A673 (cell line): ENCODE results near the gene ZMYM4. TPM values are rescaled to one million over a fixed set of nuclear protein-coding genes. Genes with fewer than 3 reads are reported as not detected.

Experiments
- BruUV-seq: library from RNA; stranded (reverse); fragments of 400-500 nt; replicated peaks from 2 replicates; lab custom pipeline; 2021; lab: Mats Ljungman, UMichigan
- CTCF ChIA-PET: fragments of 300-600 bp; sonication (Branson Sonifier 250); formaldehyde crosslinking; loops from one replicate; lab custom pipeline; 2022; ENCODE audit warnings: antibody characterized with exemption; lab: Charles Lee
- POLR2A ChIA-PET: fragments of 300-600 bp; sonication (Branson Sonifier 250); formaldehyde crosslinking; loops from one replicate; lab custom pipeline; 2022; ENCODE audit warnings: antibody characterized with exemption; ENCODE audit not compliant: low non-redundant PET; lab: Charles Lee
- DNase-seq: peaks from one replicate; pipeline ENCODE4 v3.0.0-alpha.2; 2015; ENCODE audit warnings: low spot score
- H3K27ac ChIP-seq: fragments of 200-600 bp; sonication (generic); 2 replicates; pipeline ENCODE4 v1.5.1; 2016; ENCODE audit warnings: mixed run types, low read depth, mild to moderate bottlenecking, mixed read lengths, antibody characterized with exemption, low read length; ENCODE audit not compliant: poor library complexity, severe bottlenecking
- H3K27me3 ChIP-seq: fragments of 200-600 bp; sonication (generic); replicated peaks from 2 replicates; pipeline ENCODE4 v1.6.1; 2017; ENCODE audit warnings: mixed run types, low read depth, mild to moderate bottlenecking, mixed read lengths, antibody characterized with exemption, low read length; ENCODE audit not compliant: insufficient read depth, poor library complexity
- H3K36me3 ChIP-seq: fragments of 200-600 bp; sonication (generic); 2 replicates; pipeline ENCODE4 v1.6.1; 2016; ENCODE audit warnings: mixed run types, mild to moderate bottlenecking, mixed read lengths, antibody characterized with exemption, low read length; ENCODE audit not compliant: insufficient read depth, poor library complexity, severe bottlenecking
- H3K4me1 ChIP-seq: fragments of 200-600 bp; sonication (generic); 2 replicates; pipeline ENCODE4 v1.6.1; 2017; ENCODE audit warnings: mixed run types, mild to moderate bottlenecking, mixed read lengths, antibody characterized with exemption, low read length; ENCODE audit not compliant: insufficient read depth, poor library complexity, severe bottlenecking
- H3K4me3 ChIP-seq: fragments of 200-600 bp; sonication (generic); 2 replicates; pipeline ENCODE4 v1.5.1; 2016; ENCODE audit warnings: low read depth, mixed run types, mild to moderate bottlenecking, mixed read lengths, low read length; ENCODE audit not compliant: poor library complexity, severe bottlenecking
- H3K9me3 ChIP-seq: fragments of 200-600 bp; sonication (generic); 2 replicates; pipeline ENCODE4 v1.6.1; 2016; ENCODE audit warnings: mixed run types, low read depth, mild to moderate bottlenecking, mixed read lengths, antibody characterized with exemption, low read length; ENCODE audit not compliant: poor library complexity, severe bottlenecking
- CTCF ChIP-seq: fragments of 300-800, 200-600 bp; sonication (generic); conservative IDR thresholded peaks from 2 replicates; pipeline ENCODE4 v1.5.1; 2017; ENCODE audit warnings: low read depth, mild to moderate bottlenecking, antibody characterized with exemption, low read length, moderate library complexity, mixed read lengths
- EZH2 ChIP-seq: fragments of 200-600 bp; sonication (generic); IDR thresholded peaks from 2 replicates; pipeline ENCODE4 v1.6.1; 2017; ENCODE audit warnings: borderline replicate concordance, low read depth, mild to moderate bottlenecking, mixed read lengths, antibody characterized with exemption, low read length; ENCODE audit not compliant: poor library complexity, severe bottlenecking
- intact Hi-C: fragments of 100-400 bp; cut with micrococcal nuclease; formaldehyde crosslinking; loops from one replicate; pipeline ENCODE4 v1.10.0; 2022; ENCODE audit not compliant: unreplicated experiment
- total RNA-seq: library from RNA; stranded (reverse); gene quantifications from 2 replicates; pipeline ENCODE4 v1.2.3, GENCODE V29; 2021

The ZMYM4 gene
- total RNA-seq, 1 experiment from 2014 or later = 83.5 TPM

- Histone ChIP-seq H3K27ac (no peak overlapping the region), H3K36me3 (peaks cover 47% of the 10 kb centered on the region), H3K9me3 (no peaks in the 10 kb centered on the region), H3K27me3 (no peaks in the 10 kb centered on the region), H3K4me3 (no peak overlapping the region), H3K4me1 (no peaks in the 10 kb centered on the region)
- intact Hi-C loops = no loop called here
- CTCF ChIA-PET = no interaction called here
- POLR2A ChIA-PET = no interaction called here
- TF ChIP-seq EZH2 (no peak), CTCF (no peak)
- no TSS peak for BruUV-seq
- no peak for DNase-seq
Observed at GRCh38 chr1:35386290-35386689, 117.8 kb downstream of the ZMYM4 start.

GRCh38 chr1:35386959-35387358, 118.5 kb downstream of the ZMYM4 start:
- TF ChIP-seq EZH2 (no peak), CTCF (no peak)
- CTCF ChIA-PET = no interaction called here
- Histone ChIP-seq H3K4me1 (no peaks in the 10 kb centered on the region), H3K36me3 (peaks cover 47% of the 10 kb centered on the region), H3K4me3 (no peak overlapping the region), H3K27me3 (no peaks in the 10 kb centered on the region), H3K9me3 (no peaks in the 10 kb centered on the region), H3K27ac (no peak overlapping the region)
- DNase-seq = no peak
- BruUV-seq = no TSS peak
- intact Hi-C loops = no loop called here
- POLR2A ChIA-PET = no interaction called here

- H3K27ac ChIP-seq = no peak overlapping the region
- intact Hi-C loops = no loop called here
Observed at GRCh38 chr1:35390600-35391494, 122.3 kb downstream of the ZMYM4 start.

More at GRCh38 chr1:35390600-35391494, 122.3 kb downstream of the ZMYM4 start:
- ChIA-PET CTCF (no interaction called here), POLR2A (no interaction called here)
- no peaks in the 10 kb centered on the region for H3K27me3 ChIP-seq
- H3K4me3 ChIP-seq = no peak overlapping the region
- no peak for DNase-seq
- H3K36me3 ChIP-seq = peaks cover 64% of the 10 kb centered on the region
- no peaks in the 10 kb centered on the region for H3K4me1 ChIP-seq
- BruUV-seq = no TSS peak
- no peak for TF ChIP-seq CTCF
- TF ChIP-seq EZH2 = no peak
- no peaks in the 10 kb centered on the region for H3K9me3 ChIP-seq
